GM12892 (cell line): Measurements from ENCODE around the gene SWAP70.

ENCODE experiments used
- POLR2A ChIP-seq: IDR thresholded peaks from 2 replicates; pipeline ENCODE4 v1.6.1; 2011; ENCODE audit warnings: low read depth, low read length, control low read depth
- POLR2AphosphoS5 ChIP-seq: IDR thresholded peaks from 2 replicates; pipeline ENCODE4 v1.6.1; 2011; ENCODE audit warnings: low read depth, low read length, control low read depth

DNA sequence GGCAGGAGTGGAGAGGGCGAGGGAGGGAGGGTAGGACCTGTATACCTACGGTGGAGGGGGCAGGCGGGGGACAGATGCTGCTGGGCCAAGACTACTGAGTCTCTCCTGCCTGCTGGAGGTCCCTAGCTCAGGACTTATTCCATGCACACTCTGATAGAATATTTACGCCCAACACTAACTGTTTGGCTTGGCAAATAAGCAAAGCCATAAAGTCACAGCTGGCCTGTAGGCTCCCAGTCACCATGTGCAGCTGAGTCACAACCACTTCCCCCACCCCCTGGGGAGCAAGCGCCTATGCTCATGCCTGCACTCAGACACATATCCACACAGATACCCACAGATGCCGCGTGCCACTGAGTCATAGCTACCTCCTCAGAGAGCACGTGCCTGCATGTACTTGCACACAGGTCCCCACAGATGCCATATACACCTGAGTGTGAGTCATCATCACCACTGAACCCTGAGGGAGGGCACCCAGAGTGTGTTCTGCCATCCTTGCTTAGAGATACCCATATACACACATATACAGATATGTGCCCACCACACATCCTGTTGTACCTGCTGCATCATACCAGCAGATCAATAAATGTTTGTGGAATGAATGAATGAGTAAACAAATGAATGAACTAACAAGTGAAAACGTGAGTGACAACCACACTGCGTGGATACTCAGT, 95.8 kb downstream of the SWAP70 start:
- no peak for TF ChIP-seq POLR2A
- TF ChIP-seq POLR2AphosphoS5: no peak
